NCI-H748 (cell line): ENCODE measurements around the gene EPB41L2.
"Not testable (repeated sequence)": the region's sequence is repeated elsewhere in the genome, so short reads cannot be mapped to it uniquely, and the experiment has no call there.

Experiments used
- DNase-seq: peaks from one replicate; lab custom pipeline; 2025; ENCODE audit not compliant: unreplicated experiment; lab: John Stamatoyannopoulos, UW

The EPB41L2 gene

GRCh38 chr6:130955755-130956154 lies 107.3 kb downstream of the EPB41L2 start:
- peak; percentile 83 for DNase-seq

GRCh38 chr6:130949553-130949952 lies 113.5 kb downstream of the EPB41L2 start:
- DNase-seq: no peak

DNA sequence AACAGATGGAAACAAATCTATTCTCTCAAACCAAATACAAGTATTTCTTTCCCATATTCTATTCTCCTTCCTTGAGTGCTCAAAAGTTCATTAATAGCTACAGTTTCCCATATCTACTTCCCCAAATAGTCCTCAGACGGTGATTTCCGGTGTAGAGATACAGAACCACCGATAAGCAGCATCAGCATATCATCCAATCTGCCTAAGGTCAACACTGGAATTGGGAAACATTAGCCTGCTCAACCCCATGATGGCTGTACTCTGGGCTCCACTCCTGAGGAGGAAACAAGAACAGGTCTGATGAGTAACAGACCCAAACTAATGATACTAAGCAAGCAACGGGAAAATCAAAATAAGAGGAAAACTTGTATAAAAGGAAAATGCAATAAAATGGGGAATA lies 115.6 kb downstream of the EPB41L2 start:
- no peak for DNase-seq

DNA sequence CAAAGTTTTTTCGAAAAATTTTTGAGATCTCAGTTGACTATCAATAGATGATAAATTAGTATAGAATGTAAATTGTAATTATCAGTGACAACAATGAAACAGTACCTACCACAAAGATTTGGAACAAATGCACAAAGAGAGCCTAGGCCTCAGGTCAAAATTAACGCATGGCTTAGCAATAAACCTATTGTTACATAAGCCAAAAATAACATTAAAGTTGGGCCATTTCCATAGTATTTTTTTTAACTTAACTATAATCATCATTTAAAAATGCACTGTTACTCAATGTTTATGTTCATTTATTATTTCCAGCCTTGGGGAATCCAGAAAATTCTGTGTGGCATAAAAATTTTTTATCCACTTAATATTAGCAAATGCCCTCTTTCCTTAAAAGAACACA lies 117.0 kb downstream of the EPB41L2 start:
- no peak for DNase-seq

GRCh38 chr6:130945401-130945919 lies 117.6 kb downstream of the EPB41L2 start:
- no peak for DNase-seq

DNA sequence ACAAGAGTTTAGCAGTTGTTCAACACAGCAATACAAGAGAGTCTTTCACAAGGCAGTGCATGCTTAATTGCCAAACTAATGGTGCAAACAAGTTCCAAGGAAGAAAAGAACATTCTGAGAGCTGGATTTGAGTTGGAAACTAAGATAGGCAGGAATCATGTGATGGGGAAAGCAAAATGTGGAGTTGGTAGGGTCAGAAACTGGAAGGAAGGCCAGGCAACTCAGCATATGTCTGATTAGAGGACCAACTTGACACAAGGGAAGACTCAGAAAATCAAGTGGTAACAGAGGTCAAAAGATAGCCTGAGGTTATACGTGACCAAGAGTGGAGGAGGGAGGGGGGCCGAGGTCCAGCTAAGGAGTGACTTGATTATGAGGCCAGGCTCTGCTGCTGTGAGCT lies 118.6 kb downstream of the EPB41L2 start:
- DNase-seq: no peak

- DNase-seq: no peak
Measured at GRCh38 chr6:130943738-130944137, 119.3 kb downstream of the EPB41L2 start.

DNA sequence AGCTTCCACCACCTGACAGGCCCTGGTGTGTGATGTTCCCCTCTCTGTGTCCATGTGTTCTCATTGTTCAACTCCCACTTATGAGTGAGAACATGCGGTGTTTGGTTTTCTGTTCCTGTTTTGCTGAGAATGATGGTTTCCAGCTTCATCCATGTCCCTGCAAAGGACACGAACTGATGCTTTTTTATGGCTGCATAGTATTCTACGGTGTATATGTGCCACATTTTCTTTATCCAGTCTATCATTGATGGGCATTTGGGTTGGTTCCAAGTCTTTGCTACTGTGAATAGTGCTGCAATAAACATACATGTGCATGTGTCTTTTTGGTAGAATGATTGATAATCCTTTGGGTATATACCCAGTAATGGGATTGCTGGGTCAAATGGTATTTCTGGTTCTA lies 120.3 kb downstream of the EPB41L2 start:
- DNase-seq: not testable (repeated sequence)

GRCh38 chr6:130937942-130938604 lies 125.0 kb downstream of the EPB41L2 start:
- DNase-seq: no peak

GRCh38 chr6:130936933-130937332 lies 126.1 kb downstream of the EPB41L2 start:
- DNase-seq: no peak

- no peak for DNase-seq
Measured at GRCh38 chr6:130935978-130936377, 127.1 kb downstream of the EPB41L2 start.

GRCh38 chr6:130934848-130935585 lies 128.0 kb downstream of the EPB41L2 start:
- DNase-seq: no peak

DNA sequence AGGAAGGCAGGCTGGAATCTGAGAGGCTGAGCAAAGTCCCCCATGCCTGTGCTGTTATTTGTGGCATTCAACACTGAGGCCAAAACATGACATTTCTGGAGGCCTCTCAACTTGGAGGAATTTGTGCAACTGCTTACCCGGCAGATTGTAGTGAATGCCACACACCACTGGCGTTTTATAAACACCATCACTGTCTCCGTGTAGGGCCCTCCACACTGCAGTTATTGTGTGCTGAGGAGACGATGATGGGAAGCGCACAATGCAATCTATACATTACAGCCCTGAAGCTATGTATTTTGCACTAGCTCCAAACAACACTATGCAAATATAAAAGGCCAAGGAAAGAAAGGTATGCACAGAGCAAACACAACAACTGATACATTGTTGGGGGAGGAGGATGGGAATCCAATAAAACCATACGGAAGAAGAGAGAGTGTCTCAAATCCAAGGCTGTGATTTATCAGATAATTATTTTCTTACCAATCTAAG lies 129.3 kb downstream of the EPB41L2 start:
- DNase-seq: no peak

GRCh38 chr6:130932921-130933320 lies 130.1 kb downstream of the EPB41L2 start:
- DNase-seq: no peak

DNA sequence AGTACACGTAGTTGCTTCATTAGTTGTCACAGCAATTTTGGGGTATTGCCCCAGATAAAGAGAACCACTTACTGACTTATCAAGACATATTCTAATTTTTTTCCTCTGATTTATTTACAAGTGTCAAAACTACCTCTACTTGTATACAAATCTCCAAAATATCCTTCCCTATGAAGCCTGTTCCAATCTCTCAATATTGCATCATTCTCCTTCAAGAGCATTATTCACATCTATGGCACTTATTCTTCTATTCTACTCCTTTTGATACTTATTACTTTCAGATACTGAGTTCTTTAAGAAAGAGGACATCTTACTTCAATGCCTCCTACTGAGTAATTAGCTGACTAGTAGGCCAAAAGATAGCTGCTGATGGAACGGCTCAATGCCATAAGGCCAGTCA lies 130.6 kb downstream of the EPB41L2 start:
- DNase-seq: no peak

GRCh38 chr6:130931683-130932082 lies 131.4 kb downstream of the EPB41L2 start:
- DNase-seq: no peak

- DNase-seq: no peak
Measured at GRCh38 chr6:130929036-130929678, 133.9 kb downstream of the EPB41L2 start.

DNA sequence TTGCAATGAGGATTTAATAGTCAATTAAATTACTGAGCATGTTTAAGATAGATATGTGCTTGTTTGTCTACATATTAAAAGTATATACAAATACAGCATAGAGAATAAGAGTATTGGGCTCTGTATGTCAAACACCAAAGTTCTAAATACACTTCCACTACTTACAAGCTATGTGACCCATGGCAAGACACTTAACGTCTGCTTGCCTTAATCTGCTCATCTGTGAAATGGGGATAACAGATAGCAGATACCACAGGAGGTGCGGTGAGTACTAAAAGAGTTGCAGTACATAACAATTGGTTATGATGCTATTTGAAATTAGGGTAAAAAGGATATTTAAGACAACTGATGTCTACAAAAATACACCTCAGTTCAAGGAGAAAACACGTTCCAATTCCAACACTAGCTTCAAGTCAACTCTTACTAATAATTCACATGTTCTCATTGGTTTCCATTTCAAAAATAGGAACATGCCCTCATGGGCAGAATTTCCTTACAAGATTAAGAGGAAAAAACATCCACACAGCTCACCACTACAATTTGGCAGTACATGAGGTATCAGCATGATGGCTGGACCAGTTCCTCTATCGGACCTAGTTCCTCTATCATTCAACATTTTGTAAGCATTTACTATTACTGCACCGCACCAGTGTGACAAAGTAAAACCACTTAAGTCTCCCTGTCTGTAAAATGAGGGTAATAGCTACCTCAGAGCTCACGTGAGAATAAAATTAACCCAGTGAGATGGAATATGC lies 134.7 kb downstream of the EPB41L2 start:
- no peak for DNase-seq

GRCh38 chr6:130927305-130927704 lies 135.7 kb downstream of the EPB41L2 start:
- DNase-seq: peak; percentile 7

- no peak for DNase-seq
Measured at GRCh38 chr6:130923350-130923749, 139.7 kb downstream of the EPB41L2 start.

- DNase-seq: no peak
Measured at GRCh38 chr6:130922922-130923321, 140.1 kb downstream of the EPB41L2 start.
